Neuron (in vitro differentiated cells): ENCODE measurements around the gene NPAS3.
A peak's percentile ranks its signal among the peaks of the same experiment; 100 is the strongest.

ENCODE experiments used
- H2AFZ ChIP-seq: one replicate; pipeline ENCODE4 v1.6.1; 2013; ENCODE audit warnings: low read depth, mild to moderate bottlenecking, inconsistent platforms, low read length, moderate library complexity
- H3K27me3 ChIP-seq: one replicate; pipeline ENCODE4 v1.6.1; 2013; ENCODE audit warnings: low read length; ENCODE audit not compliant: insufficient read depth
- H3K36me3 ChIP-seq: one replicate; pipeline ENCODE4 v1.6.1; 2013; ENCODE audit warnings: low read length; ENCODE audit not compliant: insufficient read depth
- H3K4me1 ChIP-seq: one replicate; pipeline ENCODE4 v1.6.1; 2013; ENCODE audit warnings: low read length; ENCODE audit not compliant: insufficient read depth
- H3K4me3 ChIP-seq: 2 replicates; pipeline ENCODE4 v1.5.1; 2013; ENCODE audit warnings: mild to moderate bottlenecking, low read length, moderate library complexity
- H3K9me3 ChIP-seq: one replicate; pipeline ENCODE4 v1.6.1; 2013; ENCODE audit warnings: low read length

NPAS3 gene

GRCh38 chr14:32938719-32939253 is at the start of gene NPAS3:
NPAS3 (plus strand) TSS chr14:32938879.
- no peak within 1 kb of the TSS for H2AFZ ChIP-seq
- H3K36me3 ChIP-seq, result no peaks in the 10 kb centered on the region
- no peaks in the 10 kb centered on the region for H3K27me3 ChIP-seq
- peaks cover 43% of the 10 kb centered on the region for H3K4me1 ChIP-seq
- peak within 1 kb of the TSS; percentile 96 for H3K4me3 ChIP-seq
- H3K9me3 ChIP-seq, result no peaks in the 10 kb centered on the region

- no peaks in the 10 kb centered on the region for H3K9me3 ChIP-seq
Measured at GRCh38 chr14:32896979-32897697, 41.5 kb upstream of the NPAS3 start.

GRCh38 chr14:32897698-32898064 is 41.0 kb upstream of the NPAS3 start:
- no peak overlapping the region for H2AFZ ChIP-seq
- H3K36me3 ChIP-seq, result no peaks in the 10 kb centered on the region
- H3K4me3 ChIP-seq, result no peak overlapping the region
- no peaks in the 10 kb centered on the region for H3K9me3 ChIP-seq
- H3K4me1 ChIP-seq, result peaks cover 7% of the 10 kb centered on the region
- H3K27me3 ChIP-seq, result no peaks in the 10 kb centered on the region

More at GRCh38 chr14:32896979-32897697, 41.5 kb upstream of the NPAS3 start:
- Histone ChIP-seq H3K36me3 (no peaks in the 10 kb centered on the region), H2AFZ (peak overlapping the region; percentile 87), H3K4me3 (no peak overlapping the region), H3K27me3 (no peaks in the 10 kb centered on the region), H3K4me1 (peaks cover 7% of the 10 kb centered on the region)

- H3K27me3 ChIP-seq, result no peaks in the 10 kb centered on the region
- no peaks in the 10 kb centered on the region for H3K36me3 ChIP-seq
- H3K9me3 ChIP-seq, result no peaks in the 10 kb centered on the region
- no peak overlapping the region for H2AFZ ChIP-seq
- H3K4me1 ChIP-seq, result peaks cover 7% of the 10 kb centered on the region
- no peak overlapping the region for H3K4me3 ChIP-seq
Measured at GRCh38 chr14:32898876-32899275, 39.8 kb upstream of the NPAS3 start.

GRCh38 chr14:32900547-32900946 is 38.1 kb upstream of the NPAS3 start:
- Histone ChIP-seq H2AFZ (no peak overlapping the region), H3K4me3 (no peak overlapping the region), H3K4me1 (peaks cover 7% of the 10 kb centered on the region), H3K36me3 (no peaks in the 10 kb centered on the region), H3K9me3 (no peaks in the 10 kb centered on the region), H3K27me3 (no peaks in the 10 kb centered on the region)

- H2AFZ ChIP-seq, result no peak overlapping the region
- no peaks in the 10 kb centered on the region for H3K36me3 ChIP-seq
- H3K4me3 ChIP-seq, result no peak overlapping the region
- no peaks in the 10 kb centered on the region for H3K27me3 ChIP-seq
- no peaks in the 10 kb centered on the region for H3K4me1 ChIP-seq
- no peaks in the 10 kb centered on the region for H3K9me3 ChIP-seq
Measured at GRCh38 chr14:32905013-32905412, 33.7 kb upstream of the NPAS3 start.

- Histone ChIP-seq H3K27me3 (no peaks in the 10 kb centered on the region), H3K9me3 (no peaks in the 10 kb centered on the region), H3K4me3 (no peak overlapping the region), H3K4me1 (no peaks in the 10 kb centered on the region), H2AFZ (no peak overlapping the region), H3K36me3 (no peaks in the 10 kb centered on the region)
Measured at GRCh38 chr14:32906672-32907071, 32.0 kb upstream of the NPAS3 start.

GRCh38 chr14:32908196-32909084 is 30.2 kb upstream of the NPAS3 start:
- H3K9me3 ChIP-seq, result no peaks in the 10 kb centered on the region
- no peaks in the 10 kb centered on the region for H3K4me1 ChIP-seq

GRCh38 chr14:32913725-32914124 is 25.0 kb upstream of the NPAS3 start:
- Histone ChIP-seq H3K4me1 (no peaks in the 10 kb centered on the region), H2AFZ (no peak overlapping the region), H3K36me3 (no peaks in the 10 kb centered on the region), H3K9me3 (no peaks in the 10 kb centered on the region), H3K27me3 (no peaks in the 10 kb centered on the region), H3K4me3 (no peak overlapping the region)

More at GRCh38 chr14:32908196-32909084, 30.2 kb upstream of the NPAS3 start:
- H3K4me3 ChIP-seq, result no peak overlapping the region
- H3K27me3 ChIP-seq, result no peaks in the 10 kb centered on the region
- H3K36me3 ChIP-seq, result no peaks in the 10 kb centered on the region
- H2AFZ ChIP-seq, result no peak overlapping the region

GRCh38 chr14:32914391-32914790 is 24.3 kb upstream of the NPAS3 start:
- H3K4me3 ChIP-seq, result no peak overlapping the region
- H3K36me3 ChIP-seq, result no peaks in the 10 kb centered on the region
- no peak overlapping the region for H2AFZ ChIP-seq
- H3K4me1 ChIP-seq, result no peaks in the 10 kb centered on the region
- H3K9me3 ChIP-seq, result peaks cover 2% of the 10 kb centered on the region
- no peaks in the 10 kb centered on the region for H3K27me3 ChIP-seq

- H3K9me3 ChIP-seq, result peaks cover 2% of the 10 kb centered on the region
- H2AFZ ChIP-seq, result no peak overlapping the region
- no peak overlapping the region for H3K4me3 ChIP-seq
- no peaks in the 10 kb centered on the region for H3K36me3 ChIP-seq
- H3K4me1 ChIP-seq, result no peaks in the 10 kb centered on the region
- H3K27me3 ChIP-seq, result no peaks in the 10 kb centered on the region
Measured at GRCh38 chr14:32920696-32921276, 17.9 kb upstream of the NPAS3 start.

- Histone ChIP-seq H3K4me3 (no peak overlapping the region), H3K9me3 (no peaks in the 10 kb centered on the region), H3K4me1 (no peaks in the 10 kb centered on the region), H3K36me3 (no peaks in the 10 kb centered on the region), H3K27me3 (no peaks in the 10 kb centered on the region), H2AFZ (no peak overlapping the region)
Measured at GRCh38 chr14:32925439-32925838, 13.2 kb upstream of the NPAS3 start.
